GM19351 (cell line): ENCODE data around the gene CSN3.

Experiments used
- ATAC-seq: cut with Tn5 transposase; IDR thresholded peaks from one replicate; pipeline ENCODE4 v1.9.1; 2021; ENCODE audit warnings: mild to moderate bottlenecking, moderate library complexity; ENCODE audit not compliant: unreplicated experiment

CSN3 gene

DNA sequence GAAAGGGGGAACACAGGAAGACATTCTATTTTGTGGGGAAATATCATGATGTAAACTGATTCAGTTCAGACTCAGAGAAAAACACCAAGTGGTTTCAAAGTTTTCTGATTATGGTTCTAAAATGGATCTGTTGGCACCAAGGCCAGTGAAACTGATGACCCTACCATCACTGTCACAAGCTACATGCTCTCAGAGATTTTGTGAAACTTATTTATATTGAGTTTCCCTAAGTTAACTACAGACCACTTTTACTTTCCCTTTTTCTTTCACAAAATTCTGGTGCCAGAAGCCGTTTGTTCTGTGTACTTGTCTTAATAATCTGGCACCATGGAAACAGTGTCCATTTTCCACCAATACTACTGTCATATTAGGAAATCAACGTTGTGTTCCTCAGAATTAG lies 48.9 kb downstream of the CSN3 start:
- ATAC-seq: no peak

DNA sequence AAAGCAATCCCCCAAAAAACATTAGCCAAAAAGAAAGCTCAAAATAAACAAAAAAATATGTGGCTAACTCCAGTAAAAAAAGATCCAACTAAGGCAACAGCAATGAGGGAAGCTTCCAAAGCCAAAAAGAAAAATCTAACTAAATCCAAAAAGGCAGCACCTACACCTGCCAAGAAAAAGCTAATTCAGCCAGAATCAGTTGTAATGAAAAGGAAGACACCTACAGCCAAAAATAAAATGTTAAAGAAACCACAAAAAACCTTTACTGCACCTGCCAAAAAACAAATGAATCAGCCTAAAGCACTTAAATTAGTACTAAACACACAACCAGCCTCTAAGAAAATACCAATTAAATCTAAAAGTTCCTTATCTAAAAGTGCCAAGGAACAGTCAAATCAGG lies 55.2 kb downstream of the CSN3 start:
- no peak for ATAC-seq

DNA sequence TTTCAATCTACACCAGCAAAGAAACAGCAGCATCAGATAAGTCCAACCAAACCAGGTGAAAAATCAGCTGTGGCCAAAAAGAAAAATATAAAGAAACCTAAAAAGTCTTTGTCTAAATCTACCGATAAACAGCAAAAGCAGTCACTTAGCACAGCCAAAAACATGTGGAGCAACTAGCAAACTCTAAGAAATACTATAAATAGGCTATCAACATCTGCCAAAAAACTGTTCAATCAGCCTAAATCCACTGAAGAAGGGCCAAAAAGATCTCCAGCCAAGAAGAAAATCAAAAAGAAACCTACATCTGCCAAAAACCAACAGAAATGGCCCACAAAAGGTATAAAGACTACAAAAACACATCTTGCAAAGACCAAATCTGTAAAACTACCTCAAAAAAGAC lies 55.7 kb downstream of the CSN3 start:
- ATAC-seq: no peak

GRCh38 chr4:70299643-70300042 lies 57.2 kb downstream of the CSN3 start:
- no peak for ATAC-seq

GRCh38 chr4:70300215-70300614 lies 57.8 kb downstream of the CSN3 start:
- no peak for ATAC-seq
